GM19193 (cell line): ENCODE measurements around the gene TRAK2.

Experiments used
- POLR2A ChIP-seq: IDR thresholded peaks from 4 replicates; pipeline ENCODE4 v1.6.1; 2011; ENCODE audit not compliant: insufficient read depth, insufficient read length; ENCODE audit errors: extremely low read depth

TRAK2 gene

GRCh38 chr2:201347138-201347537, 104.1 kb downstream of the TRAK2 start:
- TF ChIP-seq POLR2A = no peak

GRCh38 chr2:201345625-201346213, 105.5 kb downstream of the TRAK2 start:
- TF ChIP-seq POLR2A = no peak

- TF ChIP-seq POLR2A = no peak
These were observed 106.4 kb downstream of the TRAK2 start for GRCh38 chr2:201344663-201345366.

GRCh38 chr2:201343559-201343958, 107.7 kb downstream of the TRAK2 start:
- no peak for TF ChIP-seq POLR2A

GRCh38 chr2:201342923-201343322, 108.3 kb downstream of the TRAK2 start:
- TF ChIP-seq POLR2A = no peak

GRCh38 chr2:201329409-201329808, 121.8 kb downstream of the TRAK2 start:
- no peak for TF ChIP-seq POLR2A

- TF ChIP-seq POLR2A = no peak
These were observed 123.6 kb downstream of the TRAK2 start for GRCh38 chr2:201327678-201328077.
